Measurements from ENCODE around the gene KNTC1. TPM values are rescaled to one million over a fixed set of nuclear protein-coding genes. Genes with fewer than 3 reads are reported as not detected.
"Not testable (repeated sequence)": the region's sequence is repeated elsewhere in the genome, so short reads cannot be mapped to it uniquely, and the experiment has no call there.

Gene KNTC1
- total RNA-seq, 1 experiment from 2014 or later = 71.3 TPM

DNA sequence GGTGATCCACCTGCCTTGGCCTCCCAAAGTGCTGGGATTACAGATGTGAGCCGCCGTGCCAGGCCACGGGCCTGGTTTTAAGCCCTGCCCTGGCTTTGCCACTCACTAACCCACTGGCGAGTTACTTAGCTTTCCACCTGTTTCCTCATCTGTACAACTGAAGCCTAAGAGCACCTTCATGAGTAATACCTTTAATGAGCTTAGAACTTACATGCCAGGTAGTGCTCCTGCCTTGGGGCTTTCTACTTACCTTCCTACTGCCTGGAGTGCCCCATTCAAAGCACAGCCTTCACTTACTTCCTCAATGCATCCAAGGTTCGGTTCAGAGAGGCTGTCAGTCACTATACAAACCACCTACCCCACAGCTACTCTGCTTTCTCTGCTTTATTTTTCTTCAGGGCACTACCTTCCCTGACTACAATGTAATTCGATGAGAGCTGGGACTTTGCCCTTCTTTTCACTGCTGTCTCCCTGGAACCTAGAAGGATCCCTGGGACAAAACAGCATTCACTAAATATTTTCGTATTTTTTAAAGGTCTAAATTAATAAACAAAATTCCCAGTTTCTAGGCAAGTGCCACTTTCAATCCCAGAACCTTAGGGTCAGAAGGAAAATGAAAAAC is 40.1 kb upstream of the KNTC1 start:
- H3K14ac ChIP-seq (ENCODE audit: insufficient read depth, low read length) = no peak overlapping the region
- no peak overlapping the region for H3K56ac ChIP-seq (ENCODE audit: insufficient read length, low read depth, low read length)
- H3K9ac ChIP-seq (ENCODE audit: extremely low read depth, insufficient read length, low read length) = no peak overlapping the region
- no peak overlapping the region for H2BK120ac ChIP-seq (ENCODE audit: low read depth, low read length, poor library complexity, severe bottlenecking)
- H3K79me2 ChIP-seq (ENCODE audit: insufficient read depth, low read length) = no peaks in the 10 kb centered on the region
- no peak overlapping the region for H3K4me2 ChIP-seq (ENCODE audit: insufficient read depth, insufficient read length, low read length)
- TF ChIP-seq, protein P1, sequence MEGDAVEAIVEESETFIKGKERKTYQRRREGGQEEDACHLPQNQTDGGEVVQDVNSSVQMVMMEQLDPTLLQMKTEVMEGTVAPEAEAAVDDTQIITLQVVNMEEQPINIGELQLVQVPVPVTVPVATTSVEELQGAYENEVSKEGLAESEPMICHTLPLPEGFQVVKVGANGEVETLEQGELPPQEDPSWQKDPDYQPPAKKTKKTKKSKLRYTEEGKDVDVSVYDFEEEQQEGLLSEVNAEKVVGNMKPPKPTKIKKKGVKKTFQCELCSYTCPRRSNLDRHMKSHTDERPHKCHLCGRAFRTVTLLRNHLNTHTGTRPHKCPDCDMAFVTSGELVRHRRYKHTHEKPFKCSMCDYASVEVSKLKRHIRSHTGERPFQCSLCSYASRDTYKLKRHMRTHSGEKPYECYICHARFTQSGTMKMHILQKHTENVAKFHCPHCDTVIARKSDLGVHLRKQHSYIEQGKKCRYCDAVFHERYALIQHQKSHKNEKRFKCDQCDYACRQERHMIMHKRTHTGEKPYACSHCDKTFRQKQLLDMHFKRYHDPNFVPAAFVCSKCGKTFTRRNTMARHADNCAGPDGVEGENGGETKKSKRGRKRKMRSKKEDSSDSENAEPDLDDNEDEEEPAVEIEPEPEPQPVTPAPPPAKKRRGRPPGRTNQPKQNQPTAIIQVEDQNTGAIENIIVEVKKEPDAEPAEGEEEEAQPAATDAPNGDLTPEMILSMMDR (conservative IDR thresholded peaks at IDR 0.05) = no peak
- WGBS (ENCODE audit: extremely low coverage, insufficient read length, low lambda C conversion rate) = no CpG with 5 or more reads among the region's 7 CpGs
- H2BK20ac ChIP-seq (ENCODE audit: low read depth, low read length, poor library complexity, severe bottlenecking) = no peak overlapping the region
- H2BK12ac ChIP-seq (ENCODE audit: insufficient read length, low read depth, low read length) = no peak overlapping the region
- H3K4ac ChIP-seq (ENCODE audit: low read depth, low read length) = no peak overlapping the region
- no peaks in the 10 kb centered on the region for H3K4me1 ChIP-seq (ENCODE audit: insufficient read depth, low read length)
- peaks cover 44 to 83% (median 73%) of the 10 kb centered on the region in 3 experiments; a peak in 6 of 7 replicates for H3K36me3 Mint-ChIP-seq (ENCODE audit: insufficient read depth in 1 of 3, low read depth in 3 of 3)
- no peak overlapping the region for H3K23ac ChIP-seq (ENCODE audit: insufficient read length, low read depth, low read length)
- no peak overlapping the region for H3K27ac ChIP-seq (ENCODE audit: insufficient read length, low read depth, low read length)
- H2BK15ac ChIP-seq (ENCODE audit: low read depth, low read length) = no peak overlapping the region
- no peaks in the 10 kb centered on the region for H3K9me3 ChIP-seq (ENCODE audit: control insufficient read depth, low read depth, low read length)
- no peaks in the 10 kb centered on the region for H3K9me3 Mint-ChIP-seq
- H4K91ac ChIP-seq (ENCODE audit: insufficient read length, low read depth, low read length) = no peak overlapping the region
- H3K27me3 ChIP-seq (ENCODE audit: insufficient read depth, low read length) = no peaks in the 10 kb centered on the region
- no peaks in the 10 kb centered on the region for H3K79me1 ChIP-seq (ENCODE audit: insufficient read depth, low read depth, low read length, poor library complexity, severe bottlenecking)
- no peak overlapping the region for H2BK5ac ChIP-seq (ENCODE audit: insufficient read length, low read length)
- no peak overlapping the region for H3K4me3 Mint-ChIP-seq
- no peak overlapping the region for H3T11ph ChIP-seq (ENCODE audit: low read length)
- H3K18ac ChIP-seq (ENCODE audit: insufficient read length, low read depth, low read length) = no peak overlapping the region
- H2AK5ac ChIP-seq (ENCODE audit: insufficient read length, low read length) = no peak overlapping the region
- no peaks in the 10 kb centered on the region for H3K4me1 Mint-ChIP-seq
- H4K5ac ChIP-seq (ENCODE audit: insufficient read length, low read depth, low read length) = no peak overlapping the region
- H4K20me1 ChIP-seq (ENCODE audit: control insufficient read depth, insufficient read depth, insufficient read length) = no peaks in the 10 kb centered on the region
- H3K23me2 ChIP-seq (ENCODE audit: insufficient read length, low read depth, low read length, poor library complexity, severe bottlenecking) = no peaks in the 10 kb centered on the region
- H2AFZ ChIP-seq (ENCODE audit: low read length) = no peak overlapping the region
- no peak for DNase-seq
- no peak overlapping the region; a peak in 1 of 7 replicates for H3K27ac Mint-ChIP-seq
- no peaks in the 10 kb centered on the region for H3K27me3 Mint-ChIP-seq (ENCODE audit: low read depth)
- no peak overlapping the region for H4K8ac ChIP-seq (replicated peaks; ENCODE audit: insufficient read length, low read depth, low read length)

GRCh38 chr12:122487807-122488206 is 39.2 kb upstream of the KNTC1 start:
- H3K14ac ChIP-seq (ENCODE audit: insufficient read depth, low read length); H3K23ac ChIP-seq (ENCODE audit: insufficient read length, low read depth, low read length); H4K91ac ChIP-seq (ENCODE audit: insufficient read length, low read depth, low read length); H4K20me1 ChIP-seq (ENCODE audit: control insufficient read depth, insufficient read depth, insufficient read length); H2BK5ac ChIP-seq (ENCODE audit: insufficient read length, low read length); H3K27me3 ChIP-seq (ENCODE audit: insufficient read depth, low read length); H3K9ac ChIP-seq (ENCODE audit: extremely low read depth, insufficient read length, low read length); H2BK12ac ChIP-seq (ENCODE audit: insufficient read length, low read depth, low read length); H3K4me1 ChIP-seq (ENCODE audit: insufficient read depth, low read length); H4K8ac ChIP-seq (replicated peaks; ENCODE audit: insufficient read length, low read depth, low read length); H3K4me1 Mint-ChIP-seq; DNase-seq; H2AFZ ChIP-seq (ENCODE audit: low read length); H2BK120ac ChIP-seq (ENCODE audit: low read depth, low read length, poor library complexity, severe bottlenecking); H3K27ac Mint-ChIP-seq; H3K4me2 ChIP-seq (ENCODE audit: insufficient read depth, insufficient read length, low read length); H3K9me3 ChIP-seq (ENCODE audit: control insufficient read depth, low read depth, low read length); H3K56ac ChIP-seq (ENCODE audit: insufficient read length, low read depth, low read length); H2BK20ac ChIP-seq (ENCODE audit: low read depth, low read length, poor library complexity, severe bottlenecking); H3T11ph ChIP-seq (ENCODE audit: low read length); H3K79me2 ChIP-seq (ENCODE audit: insufficient read depth, low read length); H2BK15ac ChIP-seq (ENCODE audit: low read depth, low read length); H2AK5ac ChIP-seq (ENCODE audit: insufficient read length, low read length); H3K4me3 Mint-ChIP-seq; H3K23me2 ChIP-seq (ENCODE audit: insufficient read length, low read depth, low read length, poor library complexity, severe bottlenecking); H3K4ac ChIP-seq (ENCODE audit: low read depth, low read length); H3K27me3 Mint-ChIP-seq (ENCODE audit: low read depth); H3K18ac ChIP-seq (ENCODE audit: insufficient read length, low read depth, low read length); H3K79me1 ChIP-seq (ENCODE audit: insufficient read depth, low read depth, low read length, poor library complexity, severe bottlenecking); H3K9me3 Mint-ChIP-seq; H4K5ac ChIP-seq (ENCODE audit: insufficient read length, low read depth, low read length); H3K27ac ChIP-seq (ENCODE audit: insufficient read length, low read depth, low read length): not testable (repeated sequence)
- peaks cover 49 to 86% (median 79%) of the 10 kb centered on the region in 3 experiments; a peak in 6 of 7 replicates for H3K36me3 Mint-ChIP-seq (ENCODE audit: insufficient read depth in 1 of 3, low read depth in 3 of 3)
- no CpG with 5 or more reads among the region's 3 CpGs for WGBS (ENCODE audit: extremely low coverage, insufficient read length, low lambda C conversion rate)

All from H9 (cell line).